Brain microvascular endothelial cell (primary cell): ENCODE measurements around the gene CHST3.

Experiments
- DNase-seq: peaks from one replicate; pipeline ENCODE4 v3.0.0-alpha.2; 2020
- H3K27ac ChIP-seq: fragments of 250-450 bp; sonication (Bioruptor Pico); 2 replicates; pipeline ENCODE4 v1.5.1; 2020; ENCODE audit warnings: mild to moderate bottlenecking, moderate library complexity
- H3K27me3 ChIP-seq: fragments of 250-450 bp; sonication (Bioruptor Pico); replicated peaks from 2 replicates; pipeline ENCODE4 v1.5.1; 2020; ENCODE audit warnings: mild to moderate bottlenecking
- H3K36me3 ChIP-seq: fragments of 250-450 bp; sonication (Bioruptor Pico); replicated peaks from 2 replicates; pipeline ENCODE4 v1.5.1; 2020; ENCODE audit warnings: mild to moderate bottlenecking
- H3K4me3 ChIP-seq: 2 replicates; pipeline ENCODE4 v1.5.1; 2011; ENCODE audit warnings: low read depth, mild to moderate bottlenecking, control low read depth, low read length, moderate library complexity
- in situ Hi-C: cut with HindIII; loops from 2 replicates; pipeline ENCODE4 v1.10.0; 2017; ENCODE audit warnings: low sequenced_read_pairs, low pct_ligation_motif_present
- TF ChIP-seq, protein P1 (sequence below): IDR thresholded peaks from 2 replicates; pipeline ENCODE4 v1.5.1; 2011; ENCODE audit warnings: low read depth, mild to moderate bottlenecking, moderate library complexity, low read length, control low read depth, inconsistent platforms; ENCODE audit errors: missing control alignments

CHST3 gene

DNA sequence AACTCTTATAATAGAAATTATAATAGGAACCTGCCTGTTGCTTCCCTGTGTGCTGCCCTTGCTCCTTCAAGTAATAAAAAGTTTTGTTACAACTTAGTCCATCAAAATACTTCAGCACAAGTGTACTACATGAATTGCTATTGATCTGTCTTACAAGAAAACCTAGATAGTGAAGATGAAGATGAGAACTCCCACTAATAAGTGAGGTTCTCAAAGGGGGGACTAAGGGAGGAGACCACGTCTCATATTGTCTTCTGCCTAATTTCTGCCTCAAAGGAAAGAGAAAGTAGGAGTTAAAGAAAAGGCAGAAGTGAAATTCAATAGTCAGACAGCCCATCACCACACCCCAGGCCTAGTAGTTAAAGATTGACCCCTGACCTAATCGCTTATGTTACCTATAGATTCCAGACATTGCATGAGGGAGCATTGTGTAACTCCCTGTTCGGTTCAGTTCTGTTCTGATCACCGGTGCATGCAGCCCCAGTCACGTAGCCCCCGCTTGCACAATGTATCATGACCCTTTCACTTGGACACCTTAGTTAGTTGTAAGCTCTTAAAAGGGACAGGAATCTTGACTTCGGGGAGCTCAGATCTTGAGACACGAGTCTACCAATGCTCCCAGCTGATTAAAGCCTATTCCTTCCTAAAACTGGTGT lies 18.2 kb upstream of the CHST3 start:
- TF ChIP-seq, protein P1, sequence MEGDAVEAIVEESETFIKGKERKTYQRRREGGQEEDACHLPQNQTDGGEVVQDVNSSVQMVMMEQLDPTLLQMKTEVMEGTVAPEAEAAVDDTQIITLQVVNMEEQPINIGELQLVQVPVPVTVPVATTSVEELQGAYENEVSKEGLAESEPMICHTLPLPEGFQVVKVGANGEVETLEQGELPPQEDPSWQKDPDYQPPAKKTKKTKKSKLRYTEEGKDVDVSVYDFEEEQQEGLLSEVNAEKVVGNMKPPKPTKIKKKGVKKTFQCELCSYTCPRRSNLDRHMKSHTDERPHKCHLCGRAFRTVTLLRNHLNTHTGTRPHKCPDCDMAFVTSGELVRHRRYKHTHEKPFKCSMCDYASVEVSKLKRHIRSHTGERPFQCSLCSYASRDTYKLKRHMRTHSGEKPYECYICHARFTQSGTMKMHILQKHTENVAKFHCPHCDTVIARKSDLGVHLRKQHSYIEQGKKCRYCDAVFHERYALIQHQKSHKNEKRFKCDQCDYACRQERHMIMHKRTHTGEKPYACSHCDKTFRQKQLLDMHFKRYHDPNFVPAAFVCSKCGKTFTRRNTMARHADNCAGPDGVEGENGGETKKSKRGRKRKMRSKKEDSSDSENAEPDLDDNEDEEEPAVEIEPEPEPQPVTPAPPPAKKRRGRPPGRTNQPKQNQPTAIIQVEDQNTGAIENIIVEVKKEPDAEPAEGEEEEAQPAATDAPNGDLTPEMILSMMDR: no peak
- Histone ChIP-seq H3K27ac (no peak overlapping the region), H3K4me3 (no peak overlapping the region), H3K36me3 (no peaks in the 10 kb centered on the region), H3K27me3 (no peaks in the 10 kb centered on the region)
- no peak for DNase-seq
- in situ Hi-C loops: no loop called here

GRCh38 chr10:71946700-71947099 lies 17.5 kb upstream of the CHST3 start:
- no peak overlapping the region for H3K4me3 ChIP-seq
- DNase-seq: no peak
- no peak overlapping the region for H3K27ac ChIP-seq
- H3K27me3 ChIP-seq: no peaks in the 10 kb centered on the region
- TF ChIP-seq, protein P1: no peak
- in situ Hi-C loops: no loop called here
- no peaks in the 10 kb centered on the region for H3K36me3 ChIP-seq

DNA sequence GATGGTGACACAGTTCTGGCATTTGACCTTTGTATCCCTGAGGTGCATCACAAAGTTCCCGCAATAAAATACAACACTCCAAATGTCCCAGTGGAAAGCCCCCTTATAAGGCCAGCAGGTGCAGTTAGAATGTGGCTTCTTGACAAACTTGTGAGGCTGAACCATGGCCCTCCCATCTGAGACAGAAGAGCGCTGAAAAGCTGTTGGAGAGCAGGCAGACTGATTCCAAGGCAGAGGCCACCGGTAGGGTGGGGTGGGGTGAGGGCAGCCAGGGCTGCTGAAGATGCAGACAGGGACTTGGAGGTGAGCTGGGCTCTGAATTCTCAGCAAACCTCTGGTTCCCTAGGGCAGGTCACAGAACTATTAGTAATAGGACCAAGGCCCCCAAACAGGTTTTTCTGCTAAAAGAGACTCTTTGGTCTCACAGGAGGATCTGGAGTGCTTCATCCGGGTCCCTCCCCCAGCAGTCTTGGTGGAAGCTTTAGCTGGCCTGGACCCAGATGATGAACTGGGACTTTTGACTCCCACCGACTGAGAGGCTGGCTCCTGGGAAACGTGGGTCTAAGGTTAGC lies 15.6 kb upstream of the CHST3 start:
- no peaks in the 10 kb centered on the region for H3K27me3 ChIP-seq
- no peak overlapping the region for H3K4me3 ChIP-seq
- TF ChIP-seq, protein P1: no peak
- in situ Hi-C loops: no loop called here
- no peaks in the 10 kb centered on the region for H3K36me3 ChIP-seq
- no peak overlapping the region for H3K27ac ChIP-seq
- DNase-seq: no peak

- in situ Hi-C loops: no loop called here
- Histone ChIP-seq H3K36me3 (no peaks in the 10 kb centered on the region), H3K27me3 (no peaks in the 10 kb centered on the region), H3K27ac (no peak overlapping the region), H3K4me3 (no peak overlapping the region)
- DNase-seq: no peak
- TF ChIP-seq, protein P1: no peak
Observed at GRCh38 chr10:71950683-71951082, 13.5 kb upstream of the CHST3 start.

DNA sequence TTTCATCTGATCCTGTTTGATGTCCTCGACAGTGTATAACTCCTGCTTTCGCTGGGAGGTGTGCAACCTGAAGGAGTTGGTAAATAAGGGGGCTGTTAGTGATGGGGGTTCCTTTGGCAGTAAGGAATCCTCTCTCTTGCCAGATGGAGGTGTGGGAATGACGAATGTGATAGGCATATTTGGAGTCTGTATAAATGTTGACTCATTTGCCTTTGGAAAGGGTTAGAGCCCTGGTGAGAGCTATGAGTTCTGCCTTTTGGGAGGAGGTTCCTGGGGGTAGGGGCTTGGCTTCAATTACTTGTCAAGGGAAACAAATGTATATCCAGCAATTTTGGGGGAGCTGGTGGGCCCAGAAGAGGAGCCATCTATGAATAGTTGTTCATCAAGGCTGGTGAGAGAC lies 11.4 kb upstream of the CHST3 start:
- DNase-seq: no peak
- TF ChIP-seq, protein P1: no peak
- no peaks in the 10 kb centered on the region for H3K27me3 ChIP-seq
- no peak overlapping the region for H3K4me3 ChIP-seq
- no peak overlapping the region for H3K27ac ChIP-seq
- in situ Hi-C loops: no loop called here
- no peaks in the 10 kb centered on the region for H3K36me3 ChIP-seq
